Ascending aorta (tissue), 2 donors: ENCODE measurements around the gene RGS7. TPM values are rescaled to one million over a fixed set of nuclear protein-coding genes. Genes with fewer than 3 reads are reported as not detected.
"Not testable (repeated sequence)": the region's sequence is repeated elsewhere in the genome, so short reads cannot be mapped to it uniquely, and the experiment has no call there.

Experiments
- DNase-seq, 2 donors: peaks; one replicate each; pipeline ENCODE4 v3.0.0-alpha.2; 2019; ENCODE audit warnings: low spot score in 2 of 2
- H3K27ac ChIP-seq, 2 donors: fragments of 200-600 bp; sonication (generic); one replicate each; pipeline ENCODE4 v1.5.1; 2016 to 2017; ENCODE audit warnings: mild to moderate bottlenecking in 1 of 2
- H3K27me3 ChIP-seq: fragments of 200-600 bp; sonication (generic); one replicate; pipeline ENCODE4 v1.5.1; 2017
- H3K36me3 ChIP-seq, 2 donors: fragments of 200-600 bp; sonication (generic); one replicate each; pipeline ENCODE4 v1.5.1; 2016
- H3K4me1 ChIP-seq, 2 donors: fragments of 200-600 bp; sonication (generic); one replicate each; pipeline ENCODE4 v1.5.1; 2016 to 2017; ENCODE audit warnings: mild to moderate bottlenecking in 1 of 2
- H3K4me3 ChIP-seq, 2 donors: fragments of 200-600 bp; sonication (generic); one replicate each; pipeline ENCODE4 v1.5.1; 2016 to 2017; ENCODE audit warnings: mild to moderate bottlenecking in 1 of 2
- H3K9me3 ChIP-seq, 2 donors: fragments of 200-600 bp; sonication (generic); one replicate each; pipeline ENCODE4 v1.5.1; 2016
- intact Hi-C: fragments of 100-400 bp; cut with DNase I; formaldehyde crosslinking; loops from one replicate; pipeline ENCODE4 v1.15.1; 2023
- total RNA-seq: library from RNA; depleted of rRNA; stranded (reverse); fragments of >200 nt; gene quantifications from one replicate; pipeline ENCODE4 v1.1.0, GENCODE V29; 2016
- TF ChIP-seq, protein P1 (sequence below), 3 experiments: fragments of 200-600 bp in 2 of 3; fragments of 450-650 bp in 1 of 3; sonication (generic) in 2 of 3; IDR thresholded peaks; one replicate each; pipeline ENCODE4 v1.5.1; 2016 to 2019; ENCODE audit warnings: antibody characterized with exemption in 3 of 3, mild to moderate bottlenecking in 1 of 3, moderate library complexity in 1 of 3

RGS7 gene
- total RNA-seq, 1 donor from 2014 or later, result not detected

DNA sequence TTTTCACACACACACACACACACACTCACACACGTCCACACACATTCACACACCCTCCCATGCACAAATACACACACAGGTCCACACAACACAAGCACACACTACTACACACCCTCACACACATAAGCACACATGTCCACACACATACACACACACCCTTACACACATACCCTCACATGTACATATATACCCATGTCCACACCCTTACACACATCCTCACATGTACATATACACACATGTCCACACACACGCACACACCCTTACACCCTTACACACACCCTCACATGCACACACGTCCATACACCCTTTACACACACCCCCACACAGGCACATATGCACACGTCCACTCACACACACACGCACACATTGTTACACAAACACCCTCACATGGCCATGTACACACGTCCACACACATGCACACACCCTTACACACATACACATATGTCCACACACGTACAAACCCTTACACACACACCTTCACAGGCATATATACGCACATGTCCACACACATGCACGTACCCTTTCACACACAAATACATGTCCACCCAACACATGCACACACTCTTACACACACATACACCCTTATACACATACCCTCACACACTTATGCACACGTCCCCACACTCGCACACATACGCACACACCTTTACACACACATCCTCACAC is 50.7 kb downstream of the RGS7 start:
- no peaks in the 10 kb centered on the region for H3K36me3 ChIP-seq
- H3K9me3 ChIP-seq, result no peaks in the 10 kb centered on the region
- H3K27me3 ChIP-seq, result no peaks in the 10 kb centered on the region
- no peak overlapping the region for H3K4me3 ChIP-seq
- TF ChIP-seq, protein P1, sequence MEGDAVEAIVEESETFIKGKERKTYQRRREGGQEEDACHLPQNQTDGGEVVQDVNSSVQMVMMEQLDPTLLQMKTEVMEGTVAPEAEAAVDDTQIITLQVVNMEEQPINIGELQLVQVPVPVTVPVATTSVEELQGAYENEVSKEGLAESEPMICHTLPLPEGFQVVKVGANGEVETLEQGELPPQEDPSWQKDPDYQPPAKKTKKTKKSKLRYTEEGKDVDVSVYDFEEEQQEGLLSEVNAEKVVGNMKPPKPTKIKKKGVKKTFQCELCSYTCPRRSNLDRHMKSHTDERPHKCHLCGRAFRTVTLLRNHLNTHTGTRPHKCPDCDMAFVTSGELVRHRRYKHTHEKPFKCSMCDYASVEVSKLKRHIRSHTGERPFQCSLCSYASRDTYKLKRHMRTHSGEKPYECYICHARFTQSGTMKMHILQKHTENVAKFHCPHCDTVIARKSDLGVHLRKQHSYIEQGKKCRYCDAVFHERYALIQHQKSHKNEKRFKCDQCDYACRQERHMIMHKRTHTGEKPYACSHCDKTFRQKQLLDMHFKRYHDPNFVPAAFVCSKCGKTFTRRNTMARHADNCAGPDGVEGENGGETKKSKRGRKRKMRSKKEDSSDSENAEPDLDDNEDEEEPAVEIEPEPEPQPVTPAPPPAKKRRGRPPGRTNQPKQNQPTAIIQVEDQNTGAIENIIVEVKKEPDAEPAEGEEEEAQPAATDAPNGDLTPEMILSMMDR (IDR thresholded peaks at IDR 0.05), result no peak
- H3K4me1 ChIP-seq, result no peaks in the 10 kb centered on the region
- intact Hi-C loops, result no loop called here
- DNase-seq, result no peak
- H3K27ac ChIP-seq, result no peak overlapping the region

DNA sequence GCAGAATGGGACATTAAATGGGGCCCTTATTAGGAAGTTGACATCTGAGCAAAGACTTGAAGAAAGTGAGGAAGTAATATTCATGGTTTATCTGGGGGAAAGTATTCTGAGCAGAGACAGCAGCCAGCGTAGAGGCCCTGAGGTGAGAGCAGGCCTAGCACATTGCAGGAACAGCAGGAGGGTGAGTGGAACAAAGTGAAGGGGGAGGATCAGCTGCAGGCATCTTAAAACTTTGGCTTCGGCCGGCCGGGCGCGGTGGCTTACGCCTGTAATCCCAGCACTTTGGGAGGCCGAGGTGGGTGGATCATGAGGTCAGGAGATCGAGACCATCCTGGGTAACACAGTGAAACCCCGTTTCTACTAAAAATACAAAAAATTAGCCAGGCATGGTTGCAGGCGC is 55.0 kb downstream of the RGS7 start:
- H3K4me3 ChIP-seq, H3K27me3 ChIP-seq, H3K9me3 ChIP-seq, H3K4me1 ChIP-seq, DNase-seq, H3K36me3 ChIP-seq, H3K27ac ChIP-seq, intact Hi-C loops: not testable (repeated sequence)

- Histone ChIP-seq H3K36me3 (no peaks in the 10 kb centered on the region), H3K4me3 (no peak overlapping the region), H3K27me3 (no peaks in the 10 kb centered on the region), H3K4me1 (no peaks in the 10 kb centered on the region), H3K27ac (no peak overlapping the region), H3K9me3 (no peaks in the 10 kb centered on the region)
- no peak for DNase-seq
- TF ChIP-seq, protein P1 (IDR thresholded peaks at IDR 0.05), result no peak
- intact Hi-C loops, result no loop called here
These were observed 57.7 kb downstream of the RGS7 start for GRCh38 chr1:241299347-241299746.

DNA sequence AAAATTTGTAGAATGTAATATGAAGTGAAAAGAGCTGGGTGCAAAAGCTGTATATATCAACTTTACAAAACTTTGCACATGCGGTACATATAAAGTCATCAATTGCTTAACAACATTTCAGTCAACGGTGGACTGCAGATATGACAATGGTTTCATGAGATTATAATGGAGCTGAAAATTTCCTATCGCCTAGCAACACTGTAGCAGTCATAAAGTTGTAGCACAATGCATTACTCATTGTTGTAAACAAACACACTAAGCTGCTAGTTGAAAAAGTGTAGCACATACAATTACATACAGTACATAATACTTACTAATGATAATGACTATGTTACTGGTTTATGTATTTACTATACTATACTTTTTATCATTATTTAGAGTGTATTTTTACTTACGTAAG is 64.0 kb downstream of the RGS7 start:
- H3K27me3 ChIP-seq, result no peaks in the 10 kb centered on the region
- no peak overlapping the region for H3K4me3 ChIP-seq
- DNase-seq, result no peak
- no peaks in the 10 kb centered on the region for H3K4me1 ChIP-seq
- intact Hi-C loops, result no loop called here
- no peak overlapping the region for H3K27ac ChIP-seq
- TF ChIP-seq, protein P1 (IDR thresholded peaks at IDR 0.05), result no peak
- no peaks in the 10 kb centered on the region for H3K9me3 ChIP-seq
- no peaks in the 10 kb centered on the region for H3K36me3 ChIP-seq

DNA sequence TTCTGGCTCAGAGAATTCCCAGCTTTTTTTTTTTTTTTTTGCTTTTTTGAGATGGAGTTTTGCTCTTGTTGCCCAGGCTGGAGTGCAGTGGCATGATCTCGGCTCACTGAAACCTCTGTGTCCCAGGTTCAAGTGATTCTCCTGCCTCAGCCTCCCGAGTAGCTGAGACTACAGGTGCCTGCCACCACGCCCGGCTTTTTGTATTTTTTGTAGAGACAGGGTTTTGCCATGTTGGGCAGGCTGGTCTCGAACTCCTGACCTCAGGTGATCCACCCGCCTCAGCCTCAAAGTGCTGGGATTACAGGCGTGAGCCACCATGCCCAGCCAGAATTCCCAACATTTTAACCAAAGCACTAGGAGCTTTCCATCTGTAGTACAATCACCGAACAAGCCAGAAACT is 65.5 kb downstream of the RGS7 start:
- H3K27ac ChIP-seq, H3K36me3 ChIP-seq, H3K27me3 ChIP-seq, DNase-seq, H3K4me3 ChIP-seq, intact Hi-C loops, H3K9me3 ChIP-seq, H3K4me1 ChIP-seq: not testable (repeated sequence)

DNA sequence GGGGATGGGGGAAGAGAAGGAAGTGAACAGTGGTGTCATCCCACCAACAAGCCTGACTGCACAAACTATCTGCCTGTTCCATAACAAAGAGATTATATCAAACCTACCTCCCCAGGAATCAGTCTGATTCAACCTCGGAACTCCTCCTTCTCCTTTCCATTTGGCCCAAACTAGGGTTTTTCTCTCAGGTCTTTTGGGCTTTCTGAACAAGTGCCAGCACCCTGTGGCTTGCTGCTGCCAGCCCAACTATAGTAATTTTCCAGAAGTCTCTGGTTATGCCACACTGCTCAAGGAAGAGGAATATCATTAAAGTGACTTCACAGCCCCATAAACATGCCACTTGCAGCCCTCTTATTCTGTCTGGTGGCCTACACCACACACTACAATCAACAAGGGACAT is 70.5 kb downstream of the RGS7 start:
- Histone ChIP-seq H3K4me3 (no peak overlapping the region), H3K4me1 (no peaks in the 10 kb centered on the region), H3K27ac (no peak overlapping the region), H3K9me3 (peaks cover 0 to 4% of the 10 kb centered on the region in 2 donors), H3K36me3 (no peaks in the 10 kb centered on the region), H3K27me3 (no peaks in the 10 kb centered on the region)
- TF ChIP-seq, protein P1 (IDR thresholded peaks at IDR 0.05), result no peak
- DNase-seq, result no peak
- intact Hi-C loops, result no loop called here

DNA sequence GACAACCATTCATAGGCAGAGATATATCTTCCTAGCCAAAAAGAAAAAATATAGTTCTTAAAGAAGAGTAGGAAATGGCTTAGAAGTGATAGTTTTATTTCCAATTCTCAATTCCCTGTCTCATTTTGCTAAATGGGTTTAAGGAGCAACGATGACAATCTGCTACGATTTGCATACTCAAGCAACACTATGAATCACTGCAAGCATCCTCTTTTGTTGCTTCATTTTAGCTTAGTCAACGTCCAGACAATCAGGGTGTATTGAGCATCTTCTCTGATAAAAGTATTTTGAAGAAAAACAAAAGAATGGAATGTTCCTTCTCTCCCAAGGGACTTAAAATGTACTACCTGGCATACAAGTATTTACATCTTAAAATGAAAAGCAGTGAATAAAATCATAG is 80.6 kb downstream of the RGS7 start:
- Histone ChIP-seq H3K27me3 (no peaks in the 10 kb centered on the region), H3K27ac (no peak overlapping the region), H3K4me1 (no peaks in the 10 kb centered on the region), H3K9me3 (no peaks in the 10 kb centered on the region), H3K4me3 (no peak overlapping the region), H3K36me3 (no peaks in the 10 kb centered on the region)
- intact Hi-C loops, result no loop called here
- DNase-seq, result no peak
- TF ChIP-seq, protein P1 (IDR thresholded peaks at IDR 0.05), result no peak
